ENCODE data around the gene SOCS1.
"Not testable (repeated sequence)": the region's sequence is repeated elsewhere in the genome, so short reads cannot be mapped to it uniquely, and the experiment has no call there.

Gene SOCS1

GRCh38 chr16:11231367-11231970, 24.5 kb downstream of the SOCS1 start:
- H3K27ac ChIP-seq = no peak overlapping the region
- TF ChIP-seq ZFX (IDR thresholded peaks at IDR 0.05; ENCODE audit: borderline replicate concordance) (no peak), CTCF (IDR thresholded peaks at IDR 0.05) (no peak)

GRCh38 chr16:11229906-11230305, 26.1 kb downstream of the SOCS1 start:
- H3K27ac ChIP-seq = no peak overlapping the region
- TF ChIP-seq ZFX (IDR thresholded peaks at IDR 0.05; ENCODE audit: borderline replicate concordance) (no peak), CTCF (IDR thresholded peaks at IDR 0.05) (no peak)

GRCh38 chr16:11229432-11229831, 26.6 kb downstream of the SOCS1 start:
- no peak overlapping the region for H3K27ac ChIP-seq
- TF ChIP-seq CTCF (IDR thresholded peaks at IDR 0.05) (no peak), ZFX (IDR thresholded peaks at IDR 0.05; ENCODE audit: borderline replicate concordance) (no peak)

- TF ChIP-seq CTCF (IDR thresholded peaks at IDR 0.05) = no peak
- no peak for TF ChIP-seq ZFX (IDR thresholded peaks at IDR 0.05; ENCODE audit: borderline replicate concordance)
- no peak overlapping the region for H3K27ac ChIP-seq
These were observed 30.1 kb downstream of the SOCS1 start for GRCh38 chr16:11225677-11226549.

GRCh38 chr16:11224894-11225676, 30.9 kb downstream of the SOCS1 start:
- H3K27ac ChIP-seq = no peak overlapping the region
- no peak for TF ChIP-seq CTCF (IDR thresholded peaks at IDR 0.05)
- TF ChIP-seq ZFX (IDR thresholded peaks at IDR 0.05; ENCODE audit: borderline replicate concordance) = no peak

GRCh38 chr16:11224096-11224893, 31.7 kb downstream of the SOCS1 start:
- H3K27ac ChIP-seq = no peak overlapping the region
- TF ChIP-seq ZFX (IDR thresholded peaks at IDR 0.05; ENCODE audit: borderline replicate concordance) (no peak), CTCF (IDR thresholded peaks at IDR 0.05) (no peak)

- H3K27ac ChIP-seq = not testable (repeated sequence)
These were observed 35.5 kb downstream of the SOCS1 start for GRCh38 chr16:11220507-11220906.
